Stimulated activated CD4-positive, alpha-beta T cell treated with anti-CD3 and anti-CD28 coated beads, Interleukin-4, amount 100 ng/mL, for 48 hours (primary cell): ENCODE data around the gene TULP3.
"Not testable (repeated sequence)": the region's sequence is repeated elsewhere in the genome, so short reads cannot be mapped to it uniquely, and the experiment has no call there.

Experiments used
- DNase-seq, 2 donors: peaks; one replicate each; pipeline ENCODE4 v3.0.0-alpha.2; 2020; ENCODE audit warnings: low read depth in 2 of 2

Gene TULP3, protein sequence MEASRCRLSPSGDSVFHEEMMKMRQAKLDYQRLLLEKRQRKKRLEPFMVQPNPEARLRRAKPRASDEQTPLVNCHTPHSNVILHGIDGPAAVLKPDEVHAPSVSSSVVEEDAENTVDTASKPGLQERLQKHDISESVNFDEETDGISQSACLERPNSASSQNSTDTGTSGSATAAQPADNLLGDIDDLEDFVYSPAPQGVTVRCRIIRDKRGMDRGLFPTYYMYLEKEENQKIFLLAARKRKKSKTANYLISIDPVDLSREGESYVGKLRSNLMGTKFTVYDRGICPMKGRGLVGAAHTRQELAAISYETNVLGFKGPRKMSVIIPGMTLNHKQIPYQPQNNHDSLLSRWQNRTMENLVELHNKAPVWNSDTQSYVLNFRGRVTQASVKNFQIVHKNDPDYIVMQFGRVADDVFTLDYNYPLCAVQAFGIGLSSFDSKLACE

DNA sequence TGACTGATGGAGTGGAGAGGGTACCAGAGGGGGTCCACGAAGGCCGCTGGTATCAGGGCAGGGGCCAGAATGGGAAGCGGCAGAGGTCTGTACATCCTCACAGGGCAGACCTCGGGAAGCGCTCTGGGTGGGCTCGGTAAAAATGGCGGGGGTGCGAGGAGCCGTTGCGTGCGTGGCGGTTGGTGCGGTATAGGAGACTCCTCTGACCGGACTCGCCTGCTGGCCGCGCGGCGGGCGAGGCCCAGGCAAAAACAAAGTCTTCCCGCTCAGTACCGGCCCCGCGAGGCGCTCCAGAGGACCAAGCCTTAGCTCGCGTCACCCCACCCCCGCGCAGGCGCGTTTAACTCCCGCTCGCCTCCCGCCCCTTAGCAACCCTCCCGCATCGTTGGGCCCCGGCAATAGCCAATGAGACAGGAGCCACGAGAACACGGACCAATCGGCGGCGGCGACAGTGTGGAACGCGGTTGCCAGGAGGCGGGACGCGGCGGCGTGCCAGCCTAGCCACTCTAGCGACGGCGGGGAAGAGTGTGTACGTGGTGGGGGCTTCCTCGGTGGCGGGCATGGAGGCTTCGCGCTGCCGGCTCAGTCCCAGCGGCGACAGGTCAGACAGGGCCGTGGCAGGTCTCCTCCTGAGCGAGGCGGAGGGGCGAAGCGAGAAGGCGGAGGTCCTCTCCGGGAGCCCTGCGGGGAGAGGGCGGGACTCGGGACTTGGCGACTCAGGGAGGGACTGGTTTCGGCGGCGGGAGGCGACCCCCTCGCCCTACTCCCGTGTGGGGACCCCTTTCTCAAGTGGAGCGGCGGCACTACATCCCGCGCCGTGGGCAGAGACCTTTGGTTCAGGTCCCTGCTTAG lies at the start of gene TULP3:
TSS of gene TULP3 (plus strand) at position 504 of the 852 bp plus-strand sequence. CDS start at position 561, 57 bp downstream.
- DNase-seq = peak; percentile 96 to 97

DNA sequence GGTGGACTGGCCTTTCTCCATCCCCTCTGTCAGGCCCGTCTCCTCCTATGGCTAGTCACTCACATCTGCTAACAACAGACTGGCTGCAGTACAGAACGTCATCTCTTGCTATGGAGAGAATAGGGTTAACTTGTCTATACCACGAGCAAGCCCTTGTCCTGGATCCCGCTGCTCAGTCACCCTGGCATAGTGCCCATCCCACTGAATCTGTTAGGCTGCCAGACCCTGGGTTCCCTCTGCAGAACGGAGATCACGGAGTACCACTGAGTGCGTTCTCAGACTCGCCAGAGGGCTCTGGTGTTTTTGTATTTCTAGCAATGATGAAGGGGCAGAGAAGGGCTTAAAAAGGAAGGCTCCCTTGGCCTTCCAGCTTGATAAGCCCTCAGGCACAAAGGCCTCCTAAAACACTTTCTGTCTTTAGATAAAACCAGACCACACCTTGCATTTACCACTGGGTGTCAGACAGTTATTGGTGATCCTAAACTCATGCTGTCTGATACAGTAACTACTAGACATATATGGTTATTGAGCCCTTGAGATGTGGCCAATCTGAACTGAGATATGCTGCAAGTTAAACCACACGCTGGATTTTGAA lies 49.5 kb upstream of the TULP3 start:
- no peak for DNase-seq

DNA sequence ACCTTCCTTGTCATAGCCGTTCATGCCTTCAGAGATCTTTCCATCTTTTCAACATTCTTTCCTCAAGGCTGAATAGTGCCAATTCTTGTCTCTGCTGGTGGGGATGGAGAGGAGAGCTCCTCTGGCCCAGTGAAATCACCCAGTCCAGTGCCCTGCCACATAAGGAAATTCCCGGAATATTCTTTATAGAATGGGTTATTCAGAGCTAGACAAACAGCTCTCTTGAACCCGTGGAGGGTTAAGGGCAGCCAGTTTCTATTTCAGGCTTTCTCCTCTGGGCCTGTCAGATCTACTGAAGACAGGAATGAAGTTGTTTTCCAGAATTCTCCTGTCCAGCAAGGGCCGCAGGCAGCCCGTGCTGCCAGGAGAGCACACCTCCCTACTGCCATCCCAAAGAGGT lies 47.7 kb upstream of the TULP3 start:
- no peak for DNase-seq

DNA sequence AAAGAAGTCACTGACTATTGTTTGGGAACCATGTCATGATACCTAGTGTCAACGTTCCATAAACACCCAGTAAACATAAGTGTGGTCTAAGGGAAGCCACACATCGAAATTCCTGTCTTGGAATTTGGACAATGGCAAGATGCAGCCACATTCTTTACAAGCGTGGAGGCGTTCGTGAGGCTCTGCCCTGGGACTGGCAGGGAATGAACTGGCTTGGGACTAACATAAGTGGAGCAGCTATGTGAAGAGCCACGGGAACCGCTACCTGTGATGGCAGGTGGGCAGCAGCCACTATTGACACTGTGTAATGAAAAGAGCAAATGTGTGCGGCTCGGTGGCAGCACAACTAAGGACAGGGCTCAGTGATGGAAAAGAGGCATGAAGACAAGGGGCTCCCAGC lies 45.9 kb upstream of the TULP3 start:
- DNase-seq = no peak

DNA sequence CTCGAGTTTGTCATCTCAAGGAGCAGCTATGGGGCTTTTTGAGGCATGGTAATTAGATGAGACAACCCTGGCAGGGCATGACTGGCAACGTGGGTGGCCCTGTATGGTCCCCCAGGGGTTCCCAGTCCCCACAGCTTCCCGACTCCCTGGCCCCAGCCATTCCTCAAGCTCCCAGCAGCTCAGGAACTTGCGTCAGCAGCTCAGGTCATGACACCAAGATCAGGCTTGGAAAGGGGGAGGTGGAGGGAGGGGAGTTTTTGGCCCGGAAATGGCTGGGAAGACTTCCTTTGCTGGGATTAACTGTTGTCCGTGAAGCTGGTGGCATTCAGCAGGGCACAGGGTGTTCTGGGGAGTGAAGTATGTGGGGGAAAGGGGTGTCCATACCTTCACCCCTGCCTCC lies 45.4 kb upstream of the TULP3 start:
- no peak for DNase-seq

DNA sequence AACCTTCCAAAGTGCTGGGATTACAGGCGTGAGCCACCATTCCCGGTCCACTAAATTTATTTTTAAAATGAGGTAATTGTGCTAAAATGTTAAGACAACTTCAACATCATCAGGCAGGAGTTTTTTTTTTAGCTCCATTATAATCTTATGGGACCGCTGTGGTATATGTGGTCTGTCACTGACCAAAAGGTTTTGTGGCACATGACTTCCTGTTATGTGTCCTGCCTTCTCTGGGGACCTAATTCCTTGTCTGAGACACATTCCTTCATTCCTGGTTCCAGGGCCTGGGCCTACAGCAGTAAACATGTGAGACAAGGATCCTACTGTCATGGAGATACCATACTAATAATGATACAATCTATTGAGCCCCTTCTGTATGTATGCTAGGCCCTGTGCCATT lies 38.8 kb upstream of the TULP3 start:
- DNase-seq = no peak

DNA sequence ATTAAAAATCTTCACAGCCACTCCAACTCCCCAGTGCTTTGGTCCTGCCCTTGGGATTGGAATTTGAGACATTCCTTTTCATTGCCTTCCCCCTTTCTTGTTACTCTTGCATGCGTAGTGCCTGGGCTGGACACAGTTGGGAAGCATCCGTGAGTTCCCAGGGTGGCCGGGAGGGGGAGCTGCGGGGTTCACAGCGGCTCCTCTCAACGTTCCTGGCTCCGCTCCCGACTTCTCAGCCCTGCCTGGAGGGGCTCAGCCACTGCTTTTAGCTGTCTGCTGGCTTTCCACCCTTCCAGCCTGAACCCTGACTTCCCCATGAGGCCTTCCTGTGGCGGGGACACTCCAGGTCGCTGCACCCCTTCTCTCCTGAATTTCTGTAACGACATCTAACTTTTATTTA lies 37.1 kb upstream of the TULP3 start:
- DNase-seq = peak; percentile 51 to 59

DNA sequence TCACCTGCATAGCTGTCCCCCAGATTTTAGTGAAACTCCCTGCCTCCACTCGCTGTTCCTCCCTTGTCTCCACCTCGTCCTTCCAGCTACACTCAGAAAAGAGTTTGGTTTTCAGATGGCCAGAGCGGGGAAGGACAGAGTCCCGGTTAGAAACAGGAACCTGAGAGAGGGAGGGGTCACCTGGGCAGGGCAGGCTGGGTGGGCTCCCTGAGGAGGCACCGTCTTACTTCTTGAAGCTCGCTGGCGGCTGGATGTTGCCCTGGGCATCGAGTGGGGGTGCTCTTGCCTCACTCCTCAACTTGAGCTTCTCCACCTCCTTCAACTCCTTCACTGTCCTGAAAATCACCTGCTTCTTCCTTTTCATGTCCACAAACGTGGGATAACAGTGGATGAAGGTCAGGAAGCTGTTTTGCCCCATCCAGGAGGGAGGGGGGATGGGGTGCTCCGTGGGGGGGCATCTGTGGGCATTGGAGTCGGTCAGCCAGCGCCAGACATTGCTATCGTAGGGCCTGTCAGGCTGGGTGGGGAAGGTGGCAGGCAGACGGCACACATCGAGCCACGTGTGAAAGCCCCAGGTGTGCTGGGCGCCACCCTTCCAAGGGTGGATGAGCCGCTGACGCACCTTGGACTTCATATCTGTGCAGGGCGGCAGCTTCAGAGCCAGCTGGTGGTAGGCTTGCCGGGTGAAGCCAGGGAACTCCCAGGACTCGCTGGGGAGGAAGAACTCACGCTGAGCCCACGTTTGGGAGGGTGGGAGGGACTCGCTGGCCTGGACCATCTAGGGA lies 35.8 kb upstream of the TULP3 start:
- DNase-seq = no peak

DNA sequence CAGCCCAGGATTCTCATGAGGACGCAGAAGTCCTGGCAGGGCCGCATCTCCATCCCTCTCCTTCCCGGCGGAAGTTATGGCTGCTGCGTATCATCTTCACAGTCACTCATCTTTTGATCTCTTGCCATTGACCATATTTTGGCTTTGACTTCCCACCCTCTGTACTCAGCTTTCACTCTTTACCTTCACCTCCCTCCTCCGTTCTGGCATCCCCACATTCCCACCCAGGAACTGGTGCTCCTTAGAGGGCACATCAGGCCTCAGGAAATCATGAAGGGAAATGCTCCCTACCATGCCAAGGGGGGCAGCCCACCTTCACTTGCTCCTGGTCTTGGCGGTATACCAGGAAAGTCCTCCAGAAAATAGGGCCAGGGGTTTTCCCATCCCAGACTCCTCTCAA lies 35.1 kb upstream of the TULP3 start:
- DNase-seq = no peak

DNA sequence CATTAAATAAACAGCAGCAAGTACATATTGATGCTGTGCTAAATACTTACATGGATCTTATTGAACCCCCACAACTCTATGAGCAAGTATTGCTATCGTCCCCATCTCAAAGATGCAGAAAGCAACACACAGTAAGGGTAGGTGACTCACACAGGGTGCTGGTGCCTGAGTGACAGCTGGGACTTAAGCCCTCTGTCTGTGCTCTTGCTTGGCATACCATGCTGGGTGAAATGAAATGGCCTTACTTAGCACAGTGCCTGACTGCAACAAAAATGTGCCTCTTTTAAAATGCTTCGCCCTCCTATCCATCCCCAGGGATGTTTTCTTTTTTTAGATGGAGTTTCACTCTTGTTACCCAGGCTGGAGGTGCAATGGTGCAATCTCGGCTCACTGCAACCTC lies 34.6 kb upstream of the TULP3 start:
- no peak for DNase-seq

DNA sequence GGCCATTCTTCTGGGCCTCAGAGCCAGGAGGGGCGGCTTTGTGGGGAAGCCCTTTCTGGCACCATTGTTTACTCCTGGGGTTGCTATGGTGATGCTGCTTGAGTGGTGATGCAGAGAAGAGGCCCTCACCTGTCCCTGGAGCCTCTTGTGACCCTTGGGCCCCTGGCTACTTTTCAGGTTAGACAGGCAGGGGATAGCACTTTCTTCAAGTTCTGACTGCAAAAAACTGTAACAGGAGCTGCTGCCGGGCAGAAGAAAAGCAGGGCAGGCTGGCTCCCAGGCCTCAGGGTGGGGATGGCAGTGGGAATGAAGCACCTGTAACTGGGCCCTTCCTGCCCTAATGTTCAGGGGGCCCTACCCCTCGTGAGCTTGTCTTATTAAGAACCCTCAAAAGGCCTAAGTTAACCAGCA lies 33.7 kb upstream of the TULP3 start, which contains the start of gene TEX52:
TSS of gene TEX52 (minus strand) at position 19 of the 411 bp plus-strand sequence. CDS start at position 6, 13 bp downstream.
- no peak for DNase-seq

DNA sequence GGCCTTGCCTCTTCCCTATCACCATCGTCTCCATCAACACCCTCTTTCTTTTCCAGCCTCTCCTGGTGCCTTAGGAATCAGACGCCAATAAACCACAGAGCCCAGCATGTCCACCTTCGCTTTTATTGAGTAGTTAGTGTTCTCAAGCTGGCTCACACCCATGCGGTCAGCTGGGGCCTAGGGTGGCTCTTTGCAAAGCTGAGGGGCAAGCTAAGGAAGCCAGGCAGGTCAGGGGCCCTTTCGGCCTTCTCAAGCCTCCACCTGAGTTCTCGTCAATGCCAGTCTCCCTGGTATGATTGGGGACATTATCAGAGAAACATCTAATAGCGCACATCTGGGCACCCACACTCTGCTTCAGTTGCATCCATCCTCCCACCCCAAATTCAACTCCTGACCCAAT lies 33.1 kb upstream of the TULP3 start:
- no peak for DNase-seq

DNA sequence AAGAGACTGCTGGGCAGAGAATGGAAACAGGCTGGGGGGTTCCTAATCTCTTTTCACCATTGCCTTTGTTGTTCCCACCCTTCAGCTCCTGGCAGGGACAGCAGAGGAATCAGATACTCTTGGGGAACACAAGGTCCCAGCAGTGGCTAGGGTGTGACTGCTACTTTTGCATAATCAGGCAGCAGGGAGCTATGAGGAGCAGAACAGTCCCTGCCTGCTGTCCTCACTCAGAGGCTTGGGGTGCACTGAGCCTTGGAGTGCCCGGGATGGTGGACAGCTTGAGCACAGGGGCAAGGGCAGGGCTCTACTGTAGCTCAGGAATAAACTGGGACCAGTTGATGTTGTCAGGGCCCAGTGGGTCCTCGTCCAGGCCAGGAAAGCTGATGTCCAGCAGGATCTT lies 32.4 kb upstream of the TULP3 start:
- no peak for DNase-seq

DNA sequence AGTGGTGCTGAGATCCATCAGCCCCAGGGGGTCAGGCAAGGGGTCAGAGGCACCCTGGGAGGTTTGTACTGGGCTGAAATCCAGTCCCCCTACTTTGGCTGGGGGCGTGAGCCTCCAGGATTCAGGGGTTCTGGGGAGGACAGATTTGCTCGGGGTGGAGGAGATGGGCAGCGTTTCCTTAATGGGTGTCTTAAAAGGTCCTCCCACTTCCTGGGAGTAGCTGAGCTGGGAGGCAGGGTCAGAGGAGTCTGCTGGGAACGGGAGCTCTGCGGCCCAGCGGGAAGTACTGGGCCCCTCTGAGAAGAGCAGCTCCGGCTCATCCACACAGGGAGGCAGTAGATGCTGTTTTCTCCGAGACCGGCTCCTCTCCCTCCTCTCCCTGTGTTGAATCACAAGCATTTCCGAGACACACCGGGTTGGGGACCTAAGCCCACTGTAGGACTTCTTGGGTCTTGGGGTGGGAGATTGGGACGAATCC lies 31.7 kb upstream of the TULP3 start:
- no peak for DNase-seq

DNA sequence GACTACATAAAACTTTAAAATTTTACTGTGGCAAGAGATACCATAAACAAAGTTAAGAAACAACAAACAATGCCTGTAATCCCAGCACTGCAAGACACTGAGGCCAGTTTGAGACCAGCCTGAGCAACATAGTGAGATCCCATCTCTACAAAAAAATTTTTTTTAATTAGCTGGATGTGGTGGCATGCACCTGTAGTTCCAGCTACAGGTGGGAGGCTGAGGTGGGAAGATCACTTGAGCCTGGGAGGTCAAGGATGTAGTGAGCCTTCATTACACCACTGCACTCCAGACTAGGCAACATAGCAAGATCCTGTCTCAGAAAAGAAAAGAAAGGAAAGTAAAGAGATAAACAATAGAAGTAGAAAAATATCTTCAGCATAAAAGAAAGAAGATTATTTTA lies 30.5 kb upstream of the TULP3 start:
- DNase-seq = no peak

DNA sequence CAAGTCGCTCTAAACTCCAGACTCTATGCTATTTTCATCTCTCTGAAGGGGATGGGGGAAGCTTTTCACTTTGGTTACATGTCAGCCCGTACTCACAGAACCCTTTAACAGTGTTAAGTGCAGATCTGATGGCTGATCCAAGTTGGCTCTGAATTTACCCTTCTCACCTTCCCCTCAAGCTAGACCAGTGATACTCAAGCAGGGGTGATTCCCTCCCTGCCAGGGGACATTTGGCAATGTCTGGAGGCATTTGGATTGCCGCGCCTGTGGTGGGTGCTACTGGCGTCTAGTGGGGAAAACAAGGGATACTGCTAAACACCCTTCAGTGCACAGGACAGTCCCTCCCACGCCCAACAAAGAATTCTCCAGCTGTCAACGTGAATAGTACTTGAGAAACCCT lies 27.8 kb upstream of the TULP3 start:
- no peak for DNase-seq

DNA sequence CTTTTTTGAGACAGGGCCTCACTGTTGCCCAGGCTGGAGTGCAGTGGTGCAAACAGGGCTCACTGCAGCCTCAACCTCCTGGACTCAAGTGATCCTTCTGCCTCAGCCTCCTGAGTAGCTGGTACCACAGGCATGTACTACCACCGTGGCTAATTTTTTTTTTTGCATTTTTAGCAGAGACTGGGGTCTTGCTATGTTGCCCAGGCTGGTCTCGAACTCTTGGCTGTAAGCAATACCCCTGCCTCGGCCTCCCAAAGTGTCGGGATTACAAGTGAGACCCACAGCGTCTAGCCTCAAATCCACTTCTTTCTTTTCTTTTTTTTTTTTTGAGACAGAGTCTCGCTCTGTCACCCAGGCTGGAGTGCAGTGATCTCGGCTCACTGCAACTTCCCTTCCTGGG lies 27.3 kb upstream of the TULP3 start:
- DNase-seq = not testable (repeated sequence)

DNA sequence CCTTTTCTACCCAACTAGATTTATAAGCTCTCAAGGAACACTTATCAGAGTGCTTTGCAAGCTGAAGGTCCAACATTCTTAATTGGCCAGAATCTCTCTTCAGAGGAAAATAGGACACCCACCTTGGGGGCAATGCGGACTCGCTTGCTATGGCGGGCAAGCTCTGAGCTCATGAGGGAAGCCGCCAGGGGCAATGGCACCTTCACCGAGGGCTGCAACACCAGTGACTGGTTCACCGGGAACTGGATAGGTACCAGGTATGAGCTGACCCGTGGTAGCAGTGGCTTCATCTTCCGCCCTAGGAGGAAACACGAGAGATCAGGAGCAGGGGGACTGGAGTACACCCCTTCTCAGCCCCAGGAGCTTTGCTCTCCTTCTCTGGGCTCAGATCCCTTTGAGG lies 26.5 kb upstream of the TULP3 start:
- DNase-seq = no peak

DNA sequence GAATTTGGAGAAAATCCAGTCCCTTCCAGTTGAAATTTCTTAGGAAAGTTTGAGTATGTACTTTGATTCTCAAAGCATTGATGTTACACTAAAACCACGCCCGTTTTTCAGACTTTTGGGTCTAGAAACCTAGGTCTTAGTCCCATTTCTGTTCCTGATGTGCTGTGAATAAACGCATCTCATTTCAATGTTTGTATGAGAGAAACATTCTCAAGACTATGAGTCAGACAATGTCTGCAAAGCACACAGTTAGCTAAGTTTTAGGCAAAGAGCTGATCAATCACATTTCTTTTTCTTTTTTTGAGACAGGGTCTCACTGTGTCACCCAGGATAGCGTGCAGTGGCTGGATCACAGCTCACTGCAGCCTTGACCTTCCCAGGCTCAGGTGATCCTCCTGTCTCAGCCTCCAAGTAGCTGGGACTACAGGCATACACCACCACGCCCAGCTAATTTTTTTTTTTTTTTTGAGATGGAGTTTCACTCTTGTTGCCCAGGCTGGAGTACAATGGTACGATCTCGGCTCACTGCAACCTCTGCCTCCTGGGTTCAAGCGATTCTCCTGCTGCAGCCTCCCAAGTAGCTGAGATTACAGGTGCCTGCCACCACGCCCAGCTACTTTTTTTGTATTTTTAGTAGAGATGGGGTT lies 21.6 kb upstream of the TULP3 start:
- DNase-seq = not testable (repeated sequence)

DNA sequence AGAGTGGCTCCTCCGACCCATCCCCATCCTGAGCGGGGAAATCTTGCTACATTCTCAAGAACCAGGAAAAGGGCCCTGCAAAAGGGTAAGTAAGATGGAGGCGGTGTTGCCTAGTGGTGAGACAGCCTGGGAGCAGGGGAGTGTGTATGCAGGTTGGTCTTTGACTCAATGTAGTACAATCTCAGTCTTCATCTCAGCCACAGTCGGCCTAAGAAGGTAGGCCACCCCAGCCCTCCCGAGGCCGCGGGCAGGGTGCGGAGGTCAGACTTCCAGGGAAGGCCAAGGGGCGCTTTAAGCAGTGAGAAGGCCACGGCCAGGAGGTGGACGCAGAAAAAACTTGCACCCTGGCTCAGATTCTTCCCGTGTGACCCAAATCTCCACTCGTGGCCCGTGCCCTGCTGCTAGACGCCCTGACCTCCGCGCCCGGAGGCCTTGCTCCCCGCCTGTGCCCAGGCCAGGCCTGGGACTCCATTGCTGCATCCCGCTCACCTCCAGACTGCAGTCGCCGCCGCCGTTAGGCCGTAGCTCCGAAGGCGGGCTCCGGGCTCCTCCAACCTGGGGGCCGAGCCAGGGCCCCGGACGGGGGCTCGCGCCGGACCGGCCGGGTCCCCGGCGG lies 14.2 kb upstream of the TULP3 start:
- peak; percentile 14 to 26 for DNase-seq
